K562 (cell line): Measurements from ENCODE around the gene TBCC. TPM values are rescaled to one million over a fixed set of nuclear protein-coding genes. Genes with fewer than 3 reads are reported as not detected.
A peak's percentile ranks its signal among the peaks of the same experiment; 100 is the strongest.

Experiments
- COPS2 ChIP-seq: fragments of 450-650 bp; conservative IDR thresholded peaks from 2 replicates; pipeline ENCODE4 v1.6.1; 2016; ENCODE audit warnings: mild to moderate bottlenecking, moderate library complexity
- EWSR1 ChIP-seq: fragments of 450-650 bp; IDR thresholded peaks from 2 replicates; pipeline ENCODE4 v1.6.1; 2018; ENCODE audit warnings: borderline replicate concordance, mild to moderate bottlenecking, low read depth, moderate library complexity; ENCODE audit not compliant: partially characterized antibody
- FUS ChIP-seq: fragments of 200-400 bp; formaldehyde crosslinking; optimal IDR thresholded peaks from 2 replicates; pipeline ENCODE3; 2017; ENCODE audit warnings: low read depth, low read length
- KDM5B ChIP-seq: fragments of 200-600 bp; sonication (generic); IDR thresholded peaks from 2 replicates; pipeline ENCODE4 v1.6.1; 2012; ENCODE audit warnings: low read depth, mild to moderate bottlenecking, moderate library complexity, low read length, control low read depth, inconsistent platforms; ENCODE audit not compliant: insufficient replicate concordance
- NFIC ChIP-seq: fragments of 450-650 bp; IDR thresholded peaks from 2 replicates; pipeline ENCODE4 v1.6.1; 2017; ENCODE audit warnings: mild to moderate bottlenecking, inconsistent platforms
- POLR2H ChIP-seq: IDR thresholded peaks from 2 replicates; pipeline ENCODE4 v1.6.1; 2016; ENCODE audit warnings: missing genetic modification characterization, low read depth, mild to moderate bottlenecking, control low read depth, missing compliant biosample characterization, moderate library complexity
- PTRF ChIP-seq: fragments of 450-650 bp; IDR thresholded peaks from 2 replicates; pipeline ENCODE4 v1.6.1; 2016; ENCODE audit warnings: mild to moderate bottlenecking, missing genetic modification characterization, missing compliant biosample characterization
- TGIF2 ChIP-seq: sonication (generic); formaldehyde crosslinking; IDR thresholded peaks from 2 replicates; pipeline ENCODE4 v1.8.1; 2022; ENCODE audit warnings: mild to moderate bottlenecking, missing genetic modification reagents, moderate library complexity
- THRAP3 ChIP-seq: fragments of 450-650 bp; IDR thresholded peaks from 2 replicates; pipeline ENCODE4 v1.6.1; 2016; ENCODE audit warnings: mild to moderate bottlenecking, inconsistent platforms, borderline replicate concordance
- ZFP30 ChIP-seq: fragments of 250-450 bp; sonication (Bioruptor Pico); IDR thresholded peaks from 2 replicates; pipeline ENCODE4 v1.8.0; 2022; ENCODE audit warnings: moderate library complexity, mild to moderate bottlenecking, inconsistent platforms, borderline replicate concordance
- ZKSCAN1 ChIP-seq: fragments of 150-350 bp; IDR thresholded peaks from 2 replicates; pipeline ENCODE4 v1.6.1; 2016; ENCODE audit warnings: low read depth, low read length
- polyA plus RNA-seq, 8 experiments: library from polyadenylated mRNA; depleted of rRNA in 4 of 8; stranded (reverse) in 5 of 8; unstranded in 3 of 8; fragments of >200 nt; fragmentation: Nextera tagmentation in 2 of 8; fragmentation: Illumina TruSeq in 1 of 8; extraction: Ambion mirVana in 2 of 8; extraction: Trizol in 1 of 8; gene quantifications; 2 replicates each; pipeline versions ENCODE4 v1.2.1 to v1.2.3, GENCODE V29; 2011 to 2014; ENCODE audit warnings: inconsistent platforms in 1 of 8, missing spikeins in 1 of 8
- total RNA-seq, 7 experiments: library from RNA; depleted of rRNA in 6 of 7; stranded (reverse); fragments of >200 nt in 6 of 7; fragmentation: Illumina TruSeq in 2 of 7; extraction: Trizol in 2 of 7; gene quantifications; 2 replicates each; pipeline versions ENCODE4 v1.2.1 to v1.2.3, GENCODE V29; 2011 to 2021; ENCODE audit warnings: low replicate concordance in 1 of 7
- TF ChIP-seq, protein P1 (sequence below): IDR thresholded peaks from 2 replicates; pipeline ENCODE4 v1.6.1; 2016; ENCODE audit warnings: missing genetic modification characterization, missing compliant biosample characterization
- TF ChIP-seq, protein P2 (sequence below): fragments of 450-650 bp; IDR thresholded peaks from 2 replicates; pipeline ENCODE4 v1.6.1; 2016; ENCODE audit warnings: mild to moderate bottlenecking
- TF ChIP-seq, protein P3 (sequence below): fragments of 250-450 bp; sonication (Bioruptor Pico); IDR thresholded peaks from 2 replicates; pipeline ENCODE4 v1.5.0; 2022; ENCODE audit warnings: mild to moderate bottlenecking

TBCC gene
- total and polyA plus RNA-seq, 9 of the 15 experiments (the other 6 are each of a cell fraction or from before 2014, with no cell fraction given): 2.8 to 34.1 (median 23.3) TPM

DNA sequence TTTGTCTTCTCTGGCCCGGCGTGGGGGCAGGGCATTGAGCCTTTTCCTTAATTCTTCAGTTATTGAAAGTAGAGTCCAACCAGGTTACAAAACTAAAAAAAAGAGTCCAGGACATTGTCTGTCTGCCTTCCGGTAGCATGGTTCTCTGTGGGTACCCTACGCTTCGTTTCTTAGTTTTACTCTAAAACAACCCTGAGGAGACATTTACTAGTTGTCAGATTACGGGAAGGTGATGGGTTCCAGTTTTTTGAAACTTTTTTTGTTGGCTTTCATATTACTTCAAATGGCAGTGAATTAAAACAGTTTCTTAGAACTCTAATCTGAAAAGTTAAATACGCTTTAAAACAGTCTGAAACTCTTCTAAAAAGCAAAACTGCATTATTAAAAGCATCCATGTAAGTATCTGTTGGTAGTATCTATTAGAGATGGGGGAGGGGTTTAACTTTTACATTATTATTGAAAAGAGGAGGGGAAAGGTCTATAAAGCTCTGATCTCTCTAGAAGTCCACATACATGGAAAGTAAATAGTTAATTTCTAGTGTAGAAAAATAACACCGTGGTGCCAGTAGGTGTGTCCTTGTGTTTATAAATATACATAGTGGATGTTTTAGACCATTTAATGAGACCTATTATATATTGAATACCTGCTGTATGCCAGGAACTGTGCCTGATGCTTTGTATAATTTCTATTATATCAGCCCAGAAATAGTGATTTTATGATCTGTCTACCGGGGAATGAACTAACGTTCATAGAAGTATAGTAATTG, 38.2 kb upstream of the TBCC start (continued):
- TF ChIP-seq PTRF (tag): no peak
- no peak for TF ChIP-seq NFIC
- TF ChIP-seq, protein P1, sequence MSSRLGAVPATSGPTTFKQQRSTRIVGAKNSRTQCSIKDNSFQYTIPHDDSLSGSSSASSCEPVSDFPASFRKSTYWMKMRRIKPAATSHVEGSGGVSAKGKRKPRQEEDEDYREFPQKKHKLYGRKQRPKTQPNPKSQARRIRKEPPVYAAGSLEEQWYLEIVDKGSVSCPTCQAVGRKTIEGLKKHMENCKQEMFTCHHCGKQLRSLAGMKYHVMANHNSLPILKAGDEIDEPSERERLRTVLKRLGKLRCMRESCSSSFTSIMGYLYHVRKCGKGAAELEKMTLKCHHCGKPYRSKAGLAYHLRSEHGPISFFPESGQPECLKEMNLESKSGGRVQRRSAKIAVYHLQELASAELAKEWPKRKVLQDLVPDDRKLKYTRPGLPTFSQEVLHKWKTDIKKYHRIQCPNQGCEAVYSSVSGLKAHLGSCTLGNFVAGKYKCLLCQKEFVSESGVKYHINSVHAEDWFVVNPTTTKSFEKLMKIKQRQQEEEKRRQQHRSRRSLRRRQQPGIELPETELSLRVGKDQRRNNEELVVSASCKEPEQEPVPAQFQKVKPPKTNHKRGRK (tag): no peak
- TF ChIP-seq, protein P2, sequence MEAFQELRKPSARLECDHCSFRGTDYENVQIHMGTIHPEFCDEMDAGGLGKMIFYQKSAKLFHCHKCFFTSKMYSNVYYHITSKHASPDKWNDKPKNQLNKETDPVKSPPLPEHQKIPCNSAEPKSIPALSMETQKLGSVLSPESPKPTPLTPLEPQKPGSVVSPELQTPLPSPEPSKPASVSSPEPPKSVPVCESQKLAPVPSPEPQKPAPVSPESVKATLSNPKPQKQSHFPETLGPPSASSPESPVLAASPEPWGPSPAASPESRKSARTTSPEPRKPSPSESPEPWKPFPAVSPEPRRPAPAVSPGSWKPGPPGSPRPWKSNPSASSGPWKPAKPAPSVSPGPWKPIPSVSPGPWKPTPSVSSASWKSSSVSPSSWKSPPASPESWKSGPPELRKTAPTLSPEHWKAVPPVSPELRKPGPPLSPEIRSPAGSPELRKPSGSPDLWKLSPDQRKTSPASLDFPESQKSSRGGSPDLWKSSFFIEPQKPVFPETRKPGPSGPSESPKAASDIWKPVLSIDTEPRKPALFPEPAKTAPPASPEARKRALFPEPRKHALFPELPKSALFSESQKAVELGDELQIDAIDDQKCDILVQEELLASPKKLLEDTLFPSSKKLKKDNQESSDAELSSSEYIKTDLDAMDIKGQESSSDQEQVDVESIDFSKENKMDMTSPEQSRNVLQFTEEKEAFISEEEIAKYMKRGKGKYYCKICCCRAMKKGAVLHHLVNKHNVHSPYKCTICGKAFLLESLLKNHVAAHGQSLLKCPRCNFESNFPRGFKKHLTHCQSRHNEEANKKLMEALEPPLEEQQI: no peak
- TF ChIP-seq FUS: no peak
- no peak for TF ChIP-seq ZFP30
- TF ChIP-seq TGIF2 (CRISPR knock-in tag): 0 out of 2 replicates have a peak, but pooled peaks have one; percentile 61
- TF ChIP-seq COPS2: no peak
- TF ChIP-seq ZKSCAN1: no peak
- TF ChIP-seq THRAP3: no peak
- TF ChIP-seq POLR2H (tag): peak; percentile 66
- TF ChIP-seq, protein P3, sequence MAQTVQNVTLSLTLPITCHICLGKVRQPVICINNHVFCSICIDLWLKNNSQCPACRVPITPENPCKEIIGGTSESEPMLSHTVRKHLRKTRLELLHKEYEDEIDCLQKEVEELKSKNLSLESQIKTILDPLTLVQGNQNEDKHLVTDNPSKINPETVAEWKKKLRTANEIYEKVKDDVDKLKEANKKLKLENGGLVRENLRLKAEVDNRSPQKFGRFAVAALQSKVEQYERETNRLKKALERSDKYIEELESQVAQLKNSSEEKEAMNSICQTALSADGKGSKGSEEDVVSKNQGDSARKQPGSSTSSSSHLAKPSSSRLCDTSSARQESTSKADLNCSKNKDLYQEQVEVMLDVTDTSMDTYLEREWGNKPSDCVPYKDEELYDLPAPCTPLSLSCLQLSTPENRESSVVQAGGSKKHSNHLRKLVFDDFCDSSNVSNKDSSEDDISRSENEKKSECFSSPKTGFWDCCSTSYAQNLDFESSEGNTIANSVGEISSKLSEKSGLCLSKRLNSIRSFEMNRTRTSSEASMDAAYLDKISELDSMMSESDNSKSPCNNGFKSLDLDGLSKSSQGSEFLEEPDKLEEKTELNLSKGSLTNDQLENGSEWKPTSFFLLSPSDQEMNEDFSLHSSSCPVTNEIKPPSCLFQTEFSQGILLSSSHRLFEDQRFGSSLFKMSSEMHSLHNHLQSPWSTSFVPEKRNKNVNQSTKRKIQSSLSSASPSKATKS (CRISPR knock-in tag): no peak
- no peak for TF ChIP-seq KDM5B
- no peak for TF ChIP-seq EWSR1
- TF ChIP-seq, all 486 proteins: peak for 20
